Mucosa of descending colon (tissue), 3 donors: ENCODE results near the gene TMEM42. TPM values are rescaled to one million over a fixed set of nuclear protein-coding genes. Genes with fewer than 3 reads are reported as not detected.
A peak's percentile ranks its signal among the peaks of the same experiment; 100 is the strongest.

Experiments
- ATAC-seq: fragments of 200-7000 bp; cut with Tn5 transposase; one replicate; pipeline ENCODE4 v1.9.1; 2020; ENCODE audit warnings: mild to moderate bottlenecking, moderate library complexity
- DNase-seq, 3 donors: peaks; one replicate each; pipeline ENCODE4 v3.0.0-alpha.2; 2020
- H3K36me3 ChIP-seq: fragments of 200-600 bp; one replicate; pipeline ENCODE4 v1.8.0; 2021; ENCODE audit warnings: low read depth, mild to moderate bottlenecking
- H3K4me1 ChIP-seq: fragments of 200-600 bp; one replicate; pipeline ENCODE4 v1.8.0; 2021; ENCODE audit warnings: low read depth, mild to moderate bottlenecking
- H3K4me3 ChIP-seq: fragments of 200-600 bp; one replicate; pipeline ENCODE4 v1.8.0; 2021; ENCODE audit warnings: mild to moderate bottlenecking
- H3K9me3 ChIP-seq: fragments of 200-600 bp; one replicate; pipeline ENCODE4 v1.8.0; 2021; ENCODE audit warnings: mild to moderate bottlenecking
- CTCF ChIP-seq: fragments of 200-600 bp; IDR thresholded peaks from one replicate; pipeline ENCODE4 v1.8.0; 2022; ENCODE audit warnings: antibody characterized with exemption, mild to moderate bottlenecking
- intact Hi-C, 2 donors: fragments of 100-400 bp; cut with DNase I in 1 of 2; cut with micrococcal nuclease in 1 of 2; formaldehyde crosslinking; loops; one replicate each; pipeline versions ENCODE4 v1.11.0 to v1.11.1; 2022; cut with DNase I, micrococcal nuclease
- total RNA-seq, 3 donors: library from RNA; stranded (reverse); fragmentation: NEBNext Ultra II Directional in 2 of 3; extraction: Animal tissue kit (Norgen Biotek cat#: 25700) in 2 of 3; gene quantifications; one replicate each; pipeline versions ENCODE4 v1.2.1 to v1.2.4, GENCODE V29; 2021 to 2023
- donor health status: DM: no; HTN: no; CAD: no; lungs with moderate emphysema.
- donor health status: DM: no; HTN: no; CAD: no.
- donor health status: DM: no; HTN: yes; CAD: no.

The TMEM42 gene
- total RNA-seq, 3 donors from 2014 or later = 7.8 to 11.2 (median 10.0) TPM

GRCh38 chr3:44867421-44868111 lies 5.9 kb downstream of the TMEM42 start:
- no peaks in the 10 kb centered on the region for H3K36me3 ChIP-seq
- DNase-seq = no peak
- no peak for TF ChIP-seq CTCF
- peaks cover 15% of the 10 kb centered on the region for H3K4me1 ChIP-seq
- H3K9me3 ChIP-seq = no peaks in the 10 kb centered on the region
- intact Hi-C loops = no loop called here
- no peak overlapping the region for H3K4me3 ChIP-seq
- ATAC-seq = no peak

- ATAC-seq (peak; percentile 96), DNase-seq (peak; percentile 73 to 87 (median 80))
- no peak for TF ChIP-seq CTCF
- intact Hi-C loops = no loop called here
- H3K4me1 ChIP-seq = peaks cover 11% of the 10 kb centered on the region
- no peak overlapping the region for H3K4me3 ChIP-seq
- H3K36me3 ChIP-seq = no peaks in the 10 kb centered on the region
- no peaks in the 10 kb centered on the region for H3K9me3 ChIP-seq
Measured at GRCh38 chr3:44870375-44871061, 8.8 kb downstream of the TMEM42 start.

- no peak for ATAC-seq
- peaks cover 11% of the 10 kb centered on the region for H3K4me1 ChIP-seq
- DNase-seq = no peak
- no peak within 1 kb of the TSS for H3K4me3 ChIP-seq
- no peaks in the 10 kb centered on the region for H3K9me3 ChIP-seq
- no peak for TF ChIP-seq CTCF
- no peaks in the 10 kb centered on the region for H3K36me3 ChIP-seq
- intact Hi-C loops = no loop called here
Measured at GRCh38 chr3:44874308-44874707, 12.6 kb downstream of the TMEM42 start, which contains the start of gene TGM4. Gene TGM4 (plus strand): TSS chr3:44874608. CDS start chr3:44874679, 71 bp downstream.

GRCh38 chr3:44875596-44875995 lies 13.9 kb downstream of the TMEM42 start:
- TF ChIP-seq CTCF = no peak
- Histone ChIP-seq H3K4me3 (no peak overlapping the region), H3K4me1 (peaks cover 3% of the 10 kb centered on the region), H3K9me3 (no peaks in the 10 kb centered on the region), H3K36me3 (no peaks in the 10 kb centered on the region)
- ATAC-seq = no peak
- intact Hi-C loops = no loop called here
- DNase-seq = no peak

GRCh38 chr3:44877333-44877732 lies 15.6 kb downstream of the TMEM42 start:
- no peak overlapping the region for H3K4me3 ChIP-seq
- H3K9me3 ChIP-seq = no peaks in the 10 kb centered on the region
- H3K36me3 ChIP-seq = no peaks in the 10 kb centered on the region
- DNase-seq (no peak), ATAC-seq (no peak)
- intact Hi-C loops = no loop called here
- no peak for TF ChIP-seq CTCF
- H3K4me1 ChIP-seq = no peaks in the 10 kb centered on the region
